ENCODE data around the gene MAST4.

DNA sequence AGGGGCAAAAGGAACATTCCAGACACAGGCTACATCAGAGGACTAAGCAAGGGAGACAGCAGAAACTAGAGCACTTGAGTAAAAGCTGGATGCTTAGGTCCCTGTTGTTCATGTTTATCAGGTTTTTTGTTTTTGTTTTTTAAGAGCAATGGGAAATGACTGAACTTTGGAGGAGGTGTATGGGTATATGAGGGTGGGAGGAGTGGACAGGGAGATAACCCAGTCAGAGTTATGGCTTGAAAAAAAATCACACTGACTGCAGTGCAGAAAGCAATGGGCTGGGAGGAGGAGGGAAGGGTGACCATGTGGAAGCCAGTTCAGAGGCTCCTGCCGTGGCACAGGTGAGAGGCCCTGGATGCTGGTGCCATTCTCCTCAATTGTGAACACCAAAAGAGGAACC lies 522.8 kb downstream of the MAST4 start:
- TF ChIP-seq POLR2A (IDR thresholded peaks at IDR 0.05; ENCODE audit: low read depth, low read length) (no peak), MAFK (IDR thresholded peaks at IDR 0.05; ENCODE audit: low read depth, low read length) (no peak), SMC3 (IDR thresholded peaks at IDR 0.05; ENCODE audit: low read depth, low read length) (no peak), BHLHE40 (IDR thresholded peaks at IDR 0.05; ENCODE audit: low read depth, low read length) (no peak), MXI1 (IDR thresholded peaks at IDR 0.05; ENCODE audit: borderline replicate concordance, low read depth, low read length) (no peak), RFX5 (IDR thresholded peaks at IDR 0.05; ENCODE audit: low read depth, low read length) (no peak), CEBPB (IDR thresholded peaks at IDR 0.05; ENCODE audit: low read depth, low read length) (no peak)
- TF ChIP-seq, protein P1, sequence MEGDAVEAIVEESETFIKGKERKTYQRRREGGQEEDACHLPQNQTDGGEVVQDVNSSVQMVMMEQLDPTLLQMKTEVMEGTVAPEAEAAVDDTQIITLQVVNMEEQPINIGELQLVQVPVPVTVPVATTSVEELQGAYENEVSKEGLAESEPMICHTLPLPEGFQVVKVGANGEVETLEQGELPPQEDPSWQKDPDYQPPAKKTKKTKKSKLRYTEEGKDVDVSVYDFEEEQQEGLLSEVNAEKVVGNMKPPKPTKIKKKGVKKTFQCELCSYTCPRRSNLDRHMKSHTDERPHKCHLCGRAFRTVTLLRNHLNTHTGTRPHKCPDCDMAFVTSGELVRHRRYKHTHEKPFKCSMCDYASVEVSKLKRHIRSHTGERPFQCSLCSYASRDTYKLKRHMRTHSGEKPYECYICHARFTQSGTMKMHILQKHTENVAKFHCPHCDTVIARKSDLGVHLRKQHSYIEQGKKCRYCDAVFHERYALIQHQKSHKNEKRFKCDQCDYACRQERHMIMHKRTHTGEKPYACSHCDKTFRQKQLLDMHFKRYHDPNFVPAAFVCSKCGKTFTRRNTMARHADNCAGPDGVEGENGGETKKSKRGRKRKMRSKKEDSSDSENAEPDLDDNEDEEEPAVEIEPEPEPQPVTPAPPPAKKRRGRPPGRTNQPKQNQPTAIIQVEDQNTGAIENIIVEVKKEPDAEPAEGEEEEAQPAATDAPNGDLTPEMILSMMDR (conservative IDR thresholded peaks at IDR 0.05; ENCODE audit: low read depth, low read length), result no peak

All from IMR-90 (cell line).